M059J (cell line): ENCODE results near the gene ADGRF3. TPM values are rescaled to one million over a fixed set of nuclear protein-coding genes. Genes with fewer than 3 reads are reported as not detected.
"Not testable (repeated sequence)": the region's sequence is repeated elsewhere in the genome, so short reads cannot be mapped to it uniquely, and the experiment has no call there.

ENCODE experiments used
- DNase-seq: peaks from one replicate; pipeline ENCODE4 v3.0.0-alpha.2; 2012; ENCODE audit warnings: low read depth
- total RNA-seq: library from RNA; depleted of rRNA; stranded (reverse); fragments of >200 nt; shearing (Covaris generic); gene quantifications from 2 replicates; pipeline ENCODE4 v1.2.3, GENCODE V29; 2014; rRNA removed

Gene ADGRF3, protein sequence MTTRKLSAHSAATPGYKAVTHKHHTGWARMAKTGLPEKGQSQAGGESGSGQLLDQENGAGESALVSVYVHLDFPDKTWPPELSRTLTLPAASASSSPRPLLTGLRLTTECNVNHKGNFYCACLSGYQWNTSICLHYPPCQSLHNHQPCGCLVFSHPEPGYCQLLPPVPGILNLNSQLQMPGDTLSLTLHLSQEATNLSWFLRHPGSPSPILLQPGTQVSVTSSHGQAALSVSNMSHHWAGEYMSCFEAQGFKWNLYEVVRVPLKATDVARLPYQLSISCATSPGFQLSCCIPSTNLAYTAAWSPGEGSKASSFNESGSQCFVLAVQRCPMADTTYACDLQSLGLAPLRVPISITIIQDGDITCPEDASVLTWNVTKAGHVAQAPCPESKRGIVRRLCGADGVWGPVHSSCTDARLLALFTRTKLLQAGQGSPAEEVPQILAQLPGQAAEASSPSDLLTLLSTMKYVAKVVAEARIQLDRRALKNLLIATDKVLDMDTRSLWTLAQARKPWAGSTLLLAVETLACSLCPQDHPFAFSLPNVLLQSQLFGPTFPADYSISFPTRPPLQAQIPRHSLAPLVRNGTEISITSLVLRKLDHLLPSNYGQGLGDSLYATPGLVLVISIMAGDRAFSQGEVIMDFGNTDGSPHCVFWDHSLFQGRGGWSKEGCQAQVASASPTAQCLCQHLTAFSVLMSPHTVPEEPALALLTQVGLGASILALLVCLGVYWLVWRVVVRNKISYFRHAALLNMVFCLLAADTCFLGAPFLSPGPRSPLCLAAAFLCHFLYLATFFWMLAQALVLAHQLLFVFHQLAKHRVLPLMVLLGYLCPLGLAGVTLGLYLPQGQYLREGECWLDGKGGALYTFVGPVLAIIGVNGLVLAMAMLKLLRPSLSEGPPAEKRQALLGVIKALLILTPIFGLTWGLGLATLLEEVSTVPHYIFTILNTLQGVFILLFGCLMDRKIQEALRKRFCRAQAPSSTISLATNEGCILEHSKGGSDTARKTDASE
- total RNA-seq: 0.10 and 0.12 TPM in 2 replicates

DNA sequence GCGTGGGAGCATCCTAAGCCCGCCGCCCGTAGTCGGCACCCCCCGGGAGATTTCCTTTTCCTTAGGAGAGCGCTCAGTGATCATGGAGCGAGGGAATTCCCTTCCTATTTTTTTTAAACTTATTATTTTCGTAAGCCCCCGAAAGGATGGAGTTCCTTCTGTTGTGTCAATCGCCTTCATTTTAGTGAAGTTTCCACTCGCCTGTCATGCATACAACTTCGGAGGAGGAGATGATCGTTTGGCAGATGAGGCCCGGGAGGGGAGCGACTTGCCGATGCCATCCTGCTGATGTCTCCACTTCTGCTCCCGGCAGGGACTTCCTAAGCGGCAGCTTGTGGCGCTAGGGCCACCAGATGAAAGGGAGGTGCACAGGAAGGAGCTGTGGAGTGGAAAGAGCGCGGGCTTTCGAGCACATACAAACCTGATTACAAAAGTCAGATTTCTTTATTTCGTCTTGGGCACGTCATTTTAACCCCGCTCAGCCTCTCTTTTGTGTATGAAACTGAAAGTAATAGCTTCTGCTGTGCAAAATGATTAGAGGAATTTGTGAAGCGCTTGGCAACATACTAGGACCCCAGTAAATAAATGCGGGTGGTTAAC is at the start of gene ADGRF3:
Gene ADGRF3 (minus strand): TSS at position 336 of the 600 bp plus-strand sequence. CDS start 555 bp downstream, outside the sequence.
- peak; percentile 71 for DNase-seq

DNA sequence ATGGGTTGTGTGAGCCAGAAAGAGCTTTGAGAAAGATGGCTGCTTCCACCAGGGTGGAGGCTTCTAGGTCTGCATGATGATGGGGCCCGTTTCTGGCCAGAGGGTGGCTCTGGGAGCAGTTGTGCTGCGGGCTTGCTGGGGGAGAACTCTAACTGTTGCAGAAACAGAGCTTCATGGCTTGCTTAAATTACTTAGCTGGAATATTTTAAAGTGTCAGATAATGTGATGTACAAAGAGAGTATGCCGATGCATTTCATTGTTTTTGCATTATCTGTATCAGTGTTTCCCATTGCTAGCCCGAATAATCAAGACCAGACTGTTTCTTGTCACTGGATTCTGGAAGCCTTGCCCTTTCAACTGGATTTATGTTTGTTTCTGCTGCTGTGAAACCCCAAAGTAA is 48.8 kb upstream of the ADGRF3 start:
- DNase-seq: no peak

DNA sequence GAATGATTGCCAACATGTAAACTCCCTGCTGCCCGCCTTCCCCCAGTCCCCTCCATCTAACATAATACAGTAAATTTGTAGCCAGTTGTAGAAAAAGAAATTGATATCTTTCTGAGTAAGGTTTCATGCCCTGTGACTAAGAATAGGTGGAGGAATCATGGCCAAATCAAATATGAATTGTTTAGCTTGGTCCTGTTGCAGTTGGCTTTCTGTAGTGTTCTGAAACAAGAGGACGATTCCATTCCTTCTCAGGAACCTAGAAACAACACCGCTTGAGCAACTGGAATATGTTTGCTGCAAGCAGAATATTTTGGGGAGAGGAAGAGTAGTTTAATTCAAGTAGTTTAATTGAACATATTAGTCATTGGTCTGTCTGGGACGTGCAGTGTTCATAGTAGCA is 48.1 kb upstream of the ADGRF3 start:
- DNase-seq: no peak

DNA sequence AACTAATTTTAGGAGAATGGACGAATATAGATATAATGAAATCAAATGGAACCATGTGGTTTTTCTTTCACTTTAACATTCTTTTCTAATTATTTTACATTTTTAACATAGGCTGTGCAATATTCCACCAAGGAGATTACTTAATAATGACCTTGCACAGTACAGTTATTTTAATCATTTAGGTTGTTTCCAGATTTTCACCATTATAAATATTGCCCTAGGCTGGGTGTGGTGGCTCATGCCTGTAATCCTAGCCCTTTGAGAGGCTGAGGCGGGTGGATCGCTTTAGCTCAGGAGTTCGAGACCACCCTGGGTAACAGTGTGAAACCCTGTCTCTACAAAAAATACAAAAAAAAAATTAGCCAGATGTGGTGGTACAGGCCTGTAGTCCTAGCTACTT is 40.6 kb upstream of the ADGRF3 start:
- no peak for DNase-seq

DNA sequence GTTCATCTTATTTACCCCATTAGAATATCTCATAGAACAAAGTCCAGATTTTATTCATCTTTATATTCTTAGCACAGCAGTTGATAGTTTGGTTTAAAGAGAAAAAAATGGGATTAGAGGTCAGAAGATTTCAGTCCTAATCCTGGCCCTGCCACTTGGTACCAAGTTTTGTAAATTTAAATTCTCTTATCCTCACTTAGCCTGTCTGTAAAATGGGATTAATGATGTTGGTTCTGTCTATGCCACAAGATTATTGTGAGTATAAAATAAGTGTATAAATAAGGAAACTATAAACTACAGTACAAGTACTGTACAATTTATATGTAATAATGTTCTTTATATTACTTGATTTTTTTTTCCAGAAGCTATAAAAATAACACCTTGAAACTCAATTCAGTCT is 38.0 kb upstream of the ADGRF3 start:
- no peak for DNase-seq

DNA sequence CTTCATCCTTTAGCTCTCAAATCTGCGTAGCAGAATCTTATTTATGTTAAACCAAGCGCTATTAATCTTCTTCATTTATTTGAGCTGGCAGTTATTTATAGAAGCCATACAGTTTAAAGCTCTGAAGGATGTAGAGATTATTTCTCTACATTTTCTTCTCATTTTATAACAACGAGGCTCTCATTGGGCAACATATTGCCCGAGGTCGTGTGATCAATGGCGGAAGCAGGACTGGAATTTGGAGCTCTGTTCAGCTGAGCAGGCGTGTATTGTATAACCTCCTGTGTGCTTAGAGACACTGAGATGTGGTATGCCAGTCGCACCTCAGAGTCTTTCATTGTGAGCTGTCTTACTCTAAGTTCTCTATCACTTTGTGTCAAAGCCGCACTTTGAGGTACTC is 37.6 kb upstream of the ADGRF3 start:
- no peak for DNase-seq

DNA sequence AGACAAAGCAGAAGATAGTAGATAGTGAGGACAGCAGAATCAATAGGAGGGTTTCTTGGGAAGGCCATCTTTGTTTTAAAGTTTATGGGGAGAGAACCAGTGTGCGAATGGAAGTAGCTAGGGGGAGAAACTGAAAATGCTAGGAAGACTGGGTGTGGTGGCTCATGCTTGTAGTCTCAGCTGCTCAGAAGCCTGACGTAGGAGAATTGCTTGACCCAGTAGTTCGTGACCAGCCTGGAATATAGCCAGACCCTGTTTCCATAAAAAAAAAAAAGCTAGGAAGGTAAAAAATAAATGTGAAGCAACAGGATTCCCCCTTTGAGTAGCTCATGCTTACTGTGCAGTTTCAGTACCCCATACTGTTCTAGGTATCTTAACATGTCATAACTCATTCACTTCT is 36.0 kb upstream of the ADGRF3 start:
- DNase-seq: no peak

DNA sequence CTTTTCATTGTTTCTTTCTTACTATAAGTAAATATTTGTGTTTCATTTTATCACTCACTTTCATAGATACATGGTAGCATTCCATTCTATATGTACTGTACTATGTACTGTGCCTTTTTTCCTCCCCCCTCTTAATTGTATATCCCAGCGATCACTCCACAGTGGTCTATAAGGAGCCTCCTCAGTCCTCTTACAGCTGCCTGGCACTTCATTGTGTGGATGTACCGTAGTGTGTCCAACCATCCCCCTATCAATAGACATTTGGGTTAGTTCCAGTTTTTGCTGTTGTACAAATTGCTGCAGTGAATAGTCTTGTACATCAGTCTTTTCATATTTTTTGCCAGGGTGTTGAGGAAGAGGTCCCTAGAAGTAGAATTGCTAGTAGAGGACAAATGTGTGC is 33.7 kb upstream of the ADGRF3 start:
- no peak for DNase-seq

DNA sequence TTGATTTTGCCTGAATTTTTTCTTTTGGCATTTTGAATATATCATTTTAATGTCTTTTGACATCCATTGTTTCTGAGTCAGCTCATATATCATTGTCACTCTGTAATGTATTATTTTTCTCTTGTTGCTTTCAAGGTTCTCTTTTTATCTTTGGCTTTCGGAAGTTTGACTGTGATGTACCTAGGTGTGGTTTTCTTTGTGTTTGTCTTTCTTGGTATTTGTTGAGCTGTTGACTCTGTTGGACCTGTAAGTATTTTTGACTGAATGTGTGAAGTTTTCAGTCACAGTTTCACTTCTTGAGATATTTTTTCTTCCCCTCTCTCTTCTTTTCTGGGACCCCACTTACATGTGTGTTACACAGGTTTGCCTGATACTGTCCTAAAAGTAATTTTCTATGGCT is 30.2 kb upstream of the ADGRF3 start:
- DNase-seq: no peak

DNA sequence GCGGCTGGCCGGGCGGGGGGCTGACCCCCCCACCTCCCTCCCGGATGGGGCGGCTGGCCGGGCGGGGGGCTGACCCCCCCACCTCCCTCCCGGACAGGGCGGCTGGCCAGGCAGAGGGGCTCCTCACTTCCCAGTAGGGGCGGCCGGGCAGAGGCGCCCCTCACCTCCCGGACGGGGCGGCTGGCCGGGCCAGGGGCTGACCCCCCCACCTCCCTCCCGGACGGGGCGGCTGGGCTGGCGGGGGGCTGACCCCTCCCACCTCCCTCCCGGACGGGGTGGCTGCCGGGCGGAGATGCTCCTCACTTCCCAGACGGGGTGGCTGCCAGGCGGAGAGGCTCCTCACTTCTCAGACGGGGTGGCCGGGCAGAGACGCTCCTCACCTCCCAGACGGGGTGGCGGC is 24.3 kb upstream of the ADGRF3 start:
- DNase-seq: not testable (repeated sequence)

DNA sequence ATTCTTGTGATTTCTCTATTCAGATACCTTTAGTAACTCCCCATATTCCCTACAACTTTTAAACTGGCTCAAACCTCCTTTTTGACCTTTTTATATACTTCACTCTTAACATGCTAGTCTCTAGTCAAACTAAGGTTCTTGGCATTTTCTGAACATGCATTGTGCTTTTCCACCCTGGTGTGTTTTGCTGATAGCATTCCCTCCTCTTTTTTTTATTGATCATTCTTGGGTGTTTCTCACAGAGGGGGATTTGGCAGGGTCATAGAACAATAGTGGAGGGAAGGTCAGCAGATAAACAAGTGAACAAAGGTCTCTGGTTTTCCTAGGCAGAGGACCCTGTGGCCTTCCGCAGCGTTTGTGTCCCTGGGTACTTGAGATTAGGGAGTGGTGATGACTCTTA is 23.1 kb upstream of the ADGRF3 start:
- not testable (repeated sequence) for DNase-seq

DNA sequence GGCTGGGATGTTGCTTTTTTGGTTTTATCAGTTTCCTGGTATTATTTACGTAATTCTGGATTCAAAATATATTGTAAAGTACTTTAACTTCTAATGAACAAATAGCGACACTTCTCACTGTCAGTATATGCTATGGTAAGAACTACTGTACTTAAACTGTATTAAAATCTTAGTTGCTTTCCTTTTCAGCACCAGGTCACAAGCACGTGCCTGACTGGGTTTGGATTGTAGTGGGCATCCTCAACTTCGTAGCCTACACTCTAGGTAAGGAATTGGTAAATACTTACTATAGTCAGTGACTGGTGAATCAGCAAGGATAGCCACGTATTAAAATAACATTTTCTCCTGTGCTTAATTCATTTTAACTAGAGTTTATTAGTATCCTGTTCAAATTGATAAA is 20.4 kb upstream of the ADGRF3 start:
- no peak for DNase-seq

DNA sequence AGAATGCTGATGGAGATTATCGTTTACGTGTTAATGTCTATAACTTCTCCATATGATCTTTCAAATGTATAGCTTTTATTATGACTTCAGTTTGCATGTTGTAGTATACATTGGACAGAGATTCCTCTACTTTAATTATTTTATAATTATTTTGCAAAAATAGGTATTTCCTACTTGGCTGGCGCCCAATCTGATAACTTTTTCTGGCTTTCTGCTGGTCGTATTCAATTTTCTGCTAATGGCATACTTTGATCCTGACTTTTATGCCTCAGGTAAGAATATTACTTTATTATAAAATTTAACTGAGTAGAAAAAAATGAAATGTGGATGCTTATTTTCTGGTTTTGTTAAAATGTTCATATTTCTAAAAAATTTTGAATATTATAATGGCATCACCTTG is 18.1 kb upstream of the ADGRF3 start:
- no peak for DNase-seq

DNA sequence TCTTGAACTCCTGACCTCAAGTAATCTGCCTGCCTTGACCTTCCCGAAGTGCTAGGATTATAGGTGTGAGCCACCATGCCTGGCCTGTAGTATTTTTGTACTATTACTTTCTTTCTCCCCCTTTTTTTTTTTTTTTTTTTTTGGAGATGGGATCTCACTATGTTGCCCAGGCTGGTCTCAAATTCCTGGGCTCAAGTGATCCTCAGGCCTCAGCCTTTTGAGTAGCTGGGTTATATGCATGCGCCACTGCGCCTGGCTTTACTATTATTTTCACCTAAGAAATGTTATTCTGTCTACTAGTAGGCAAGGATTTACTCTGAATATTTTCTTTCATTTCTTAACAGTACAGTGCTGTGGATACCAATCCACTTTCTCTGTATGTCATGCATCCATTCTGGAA is 17.4 kb upstream of the ADGRF3 start:
- DNase-seq: no peak

DNA sequence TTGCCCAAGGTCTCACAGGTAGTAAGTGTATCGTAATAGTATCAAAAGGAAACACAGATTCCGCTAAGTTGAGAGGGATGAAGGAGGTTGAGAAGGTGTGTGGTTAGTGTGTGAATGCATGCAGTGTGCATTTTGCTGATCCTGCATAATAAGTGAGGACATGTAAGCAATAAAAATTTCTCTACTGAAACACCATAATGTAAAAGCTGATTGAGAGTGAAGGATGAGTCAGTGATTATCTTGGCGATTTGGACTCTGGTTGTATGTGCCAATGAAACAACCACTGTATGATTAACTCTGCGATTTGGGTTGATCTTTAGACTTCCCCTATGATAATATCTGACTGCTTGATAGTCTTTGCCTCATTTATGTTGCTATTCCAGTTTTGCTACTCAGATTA is 16.7 kb upstream of the ADGRF3 start:
- DNase-seq: peak; percentile 12

DNA sequence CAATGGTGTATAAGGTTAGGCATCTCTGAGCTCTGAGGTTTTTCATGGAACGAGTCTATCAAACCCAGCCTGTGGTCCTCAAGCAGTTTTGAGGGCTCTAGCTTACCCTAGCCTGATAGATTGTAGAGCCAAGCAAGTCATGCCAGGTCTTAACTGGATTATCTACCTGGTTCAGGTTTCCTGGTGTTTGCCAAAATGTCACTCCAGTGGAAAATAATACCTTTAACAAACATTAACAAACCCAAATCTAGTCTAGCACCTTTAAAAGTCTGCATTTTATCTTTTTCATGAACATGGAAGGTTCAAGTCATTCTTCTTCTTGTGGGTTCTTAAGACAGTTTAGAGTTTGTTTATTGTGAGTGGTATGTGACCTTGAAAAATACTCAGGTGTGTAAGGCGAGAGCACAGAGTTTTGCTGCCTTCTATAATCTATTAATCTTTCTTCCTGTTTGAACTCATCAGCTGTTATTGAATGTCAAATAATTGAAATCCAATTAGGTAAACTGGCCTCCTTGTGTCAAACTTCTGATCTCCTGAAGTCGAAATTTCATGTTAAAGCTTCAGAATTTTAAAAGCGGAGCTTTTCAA is 13.4 kb upstream of the ADGRF3 start:
- no peak for DNase-seq

DNA sequence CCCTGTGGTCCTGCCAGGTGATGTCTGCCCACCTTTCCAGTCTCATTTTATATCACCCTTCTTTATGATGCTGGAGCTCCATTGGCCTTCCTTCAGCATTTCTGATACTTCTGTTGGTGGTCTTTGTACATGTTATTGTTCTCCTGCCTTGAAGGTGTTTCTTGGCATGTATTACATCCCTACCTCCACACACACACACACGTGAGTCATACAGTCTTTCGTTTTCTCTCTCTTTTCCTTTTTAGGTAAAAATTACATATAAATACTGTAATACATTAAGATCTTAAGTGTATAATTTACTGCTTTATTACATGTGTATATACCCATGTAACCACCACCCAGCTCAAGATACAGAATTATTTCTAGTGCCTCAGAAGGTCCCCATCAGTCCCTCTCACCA is 10.2 kb upstream of the ADGRF3 start:
- DNase-seq: no peak

DNA sequence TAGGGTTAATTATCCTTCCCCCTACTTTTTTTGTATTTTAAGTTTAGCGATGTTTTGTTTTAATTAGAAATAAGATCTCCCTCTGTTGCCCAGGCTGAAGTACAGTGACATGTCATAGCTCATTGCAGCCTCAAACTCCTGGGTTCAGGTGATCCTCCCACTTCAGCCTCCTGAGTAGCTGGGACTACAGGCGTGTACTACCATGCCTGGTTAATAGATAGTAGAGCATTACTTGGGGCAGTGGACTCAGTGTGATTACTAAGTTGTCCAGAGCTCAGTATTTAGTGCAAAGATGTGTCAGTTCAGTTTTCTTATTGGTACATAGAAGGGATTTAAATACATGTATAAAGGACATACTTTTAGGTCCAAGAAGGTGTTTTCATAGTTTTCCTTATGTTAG is 9.5 kb upstream of the ADGRF3 start:
- no peak for DNase-seq

DNA sequence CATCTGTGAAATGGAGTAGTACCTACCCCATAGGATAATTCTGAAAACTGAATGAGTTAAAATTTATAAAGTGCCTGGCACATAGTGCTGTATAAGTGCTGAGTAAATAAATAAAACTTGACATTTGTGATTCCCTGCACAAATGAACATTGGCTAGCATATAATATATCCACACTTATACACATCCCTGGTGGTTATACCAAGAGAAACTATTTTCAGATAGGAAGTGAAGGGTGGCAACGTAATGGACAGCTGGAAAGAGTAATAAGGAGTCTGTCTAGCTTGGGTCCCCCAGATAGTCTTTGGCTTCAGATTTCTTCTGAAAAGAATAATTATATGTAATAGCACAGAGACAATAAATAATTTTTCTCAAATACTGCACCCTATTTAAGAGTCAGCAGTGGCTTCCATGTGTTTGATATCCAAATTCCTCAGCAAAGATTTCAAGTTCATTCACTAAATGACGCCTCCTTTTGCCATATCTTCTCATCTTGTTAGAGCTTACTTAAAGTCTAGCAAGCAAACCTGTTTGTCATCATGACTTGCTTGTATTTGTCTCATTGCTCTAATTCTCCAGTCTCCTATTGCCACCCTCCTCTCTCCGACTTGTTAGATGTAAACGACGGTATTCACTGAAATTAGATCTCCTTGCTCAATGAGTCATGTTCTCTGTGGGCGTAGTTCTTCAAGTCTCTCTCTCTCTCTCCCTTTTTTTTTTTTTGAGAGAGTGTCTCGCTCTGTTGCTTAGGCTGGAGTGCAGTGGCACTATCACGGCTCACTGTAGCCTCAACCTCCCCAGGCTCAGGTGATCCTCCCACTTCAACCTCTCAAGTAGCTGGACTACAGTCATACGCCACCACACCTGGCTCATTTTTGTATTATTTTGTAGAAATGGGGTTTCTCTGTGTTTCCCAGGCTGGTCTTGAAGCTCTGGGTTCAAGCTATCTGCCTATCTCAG is 8.7 kb upstream of the ADGRF3 start:
- DNase-seq: peak; percentile 96

DNA sequence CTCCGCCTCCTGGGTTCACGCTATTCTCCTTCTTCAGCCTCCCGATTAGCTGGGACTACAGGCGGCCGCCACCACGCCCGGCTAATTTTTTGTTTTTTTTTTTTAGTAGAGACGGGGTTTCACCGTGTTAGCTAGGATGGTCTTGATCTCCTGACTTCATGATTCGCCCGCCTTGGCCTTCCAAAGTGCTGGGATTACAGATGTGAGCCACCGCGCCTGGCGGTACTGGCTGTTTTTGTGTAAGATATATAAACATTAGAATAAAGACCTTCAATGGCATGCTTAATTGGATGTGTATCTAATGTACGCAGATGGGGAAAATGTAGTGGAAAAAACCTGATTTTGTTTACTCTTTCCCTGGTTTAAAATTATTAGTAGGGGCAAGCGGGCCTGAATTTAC is 7.9 kb upstream of the ADGRF3 start:
- DNase-seq: not testable (repeated sequence)

DNA sequence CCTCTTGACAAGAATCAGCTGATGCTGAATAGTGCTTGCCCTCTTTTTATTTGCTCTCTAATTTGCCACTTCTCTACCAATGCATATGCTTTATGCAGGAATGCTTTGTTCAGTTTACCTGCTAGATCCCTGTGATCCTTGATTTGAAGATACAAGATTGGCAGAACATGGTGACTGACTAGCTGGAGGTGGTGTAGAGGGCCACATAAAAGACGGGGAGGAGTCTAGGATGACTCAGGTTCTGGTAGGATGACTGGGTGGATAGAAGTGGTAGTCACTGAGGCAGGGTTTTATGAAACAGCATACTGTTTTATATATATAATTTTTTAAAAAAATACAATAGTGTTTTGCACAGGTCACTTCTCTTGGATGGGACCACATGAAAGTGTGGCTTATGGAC is 6.3 kb upstream of the ADGRF3 start:
- peak; percentile 71 for DNase-seq
